NOMO-1 treated with dmso at 0.1 percent for 144 hours (cell line): ENCODE data around the gene ZNF44.
"Not testable (repeated sequence)": the region's sequence is repeated elsewhere in the genome, so short reads cannot be mapped to it uniquely, and the experiment has no call there.

Experiments used
- DNase-seq: peaks from one replicate; lab custom pipeline; 2025; ENCODE audit not compliant: unreplicated experiment; lab: John Stamatoyannopoulos, UW

Gene ZNF44

DNA sequence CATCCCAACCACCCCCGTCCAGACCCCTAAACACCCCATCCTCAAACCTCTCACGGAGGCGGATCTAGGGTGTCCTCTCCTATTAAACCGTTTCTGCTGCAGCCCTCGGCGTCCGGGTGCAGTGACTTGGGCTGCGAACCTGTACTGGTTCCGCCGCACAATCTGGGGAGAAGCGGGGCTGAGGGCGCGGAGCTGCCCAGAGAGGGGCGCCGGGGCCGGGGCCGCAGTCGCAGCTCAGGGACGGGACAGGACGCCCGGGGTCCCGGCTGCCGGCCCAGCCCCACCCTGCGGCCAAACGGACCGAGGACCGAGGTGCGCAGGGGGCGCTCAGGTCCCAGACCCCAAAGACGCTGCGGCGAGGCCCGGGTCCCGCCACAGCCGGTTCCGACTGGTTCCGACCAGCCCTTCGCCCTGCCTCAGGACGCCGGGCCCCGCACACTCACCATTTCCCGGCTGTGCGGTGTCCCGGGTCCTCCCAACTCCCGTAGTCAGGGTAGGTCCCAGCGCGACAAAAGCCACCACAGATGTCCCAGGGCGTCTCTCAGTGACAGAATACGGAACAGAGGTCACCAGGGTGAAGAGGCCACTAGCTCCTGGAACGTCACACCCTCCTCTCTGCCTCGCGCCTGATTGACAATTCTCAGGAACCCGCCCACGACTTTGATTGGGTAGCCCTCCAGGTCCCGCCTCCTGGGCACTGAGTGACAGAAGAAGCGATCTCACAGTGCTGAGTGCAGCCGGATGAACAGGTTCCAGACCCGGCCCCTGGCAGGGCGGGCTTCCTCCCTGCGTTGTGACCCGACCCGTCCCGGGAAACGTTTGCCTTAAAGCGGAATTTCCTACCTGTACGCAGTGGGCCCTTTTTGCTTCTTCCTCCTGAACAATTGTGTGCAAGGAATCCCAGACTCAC, at the start of gene ZNF44:
ZNF44 (minus strand) TSS at position 635 of the 910 bp plus-strand sequence; CDS start at position 446, 189 bp downstream.
- peak; percentile 89 for DNase-seq

DNA sequence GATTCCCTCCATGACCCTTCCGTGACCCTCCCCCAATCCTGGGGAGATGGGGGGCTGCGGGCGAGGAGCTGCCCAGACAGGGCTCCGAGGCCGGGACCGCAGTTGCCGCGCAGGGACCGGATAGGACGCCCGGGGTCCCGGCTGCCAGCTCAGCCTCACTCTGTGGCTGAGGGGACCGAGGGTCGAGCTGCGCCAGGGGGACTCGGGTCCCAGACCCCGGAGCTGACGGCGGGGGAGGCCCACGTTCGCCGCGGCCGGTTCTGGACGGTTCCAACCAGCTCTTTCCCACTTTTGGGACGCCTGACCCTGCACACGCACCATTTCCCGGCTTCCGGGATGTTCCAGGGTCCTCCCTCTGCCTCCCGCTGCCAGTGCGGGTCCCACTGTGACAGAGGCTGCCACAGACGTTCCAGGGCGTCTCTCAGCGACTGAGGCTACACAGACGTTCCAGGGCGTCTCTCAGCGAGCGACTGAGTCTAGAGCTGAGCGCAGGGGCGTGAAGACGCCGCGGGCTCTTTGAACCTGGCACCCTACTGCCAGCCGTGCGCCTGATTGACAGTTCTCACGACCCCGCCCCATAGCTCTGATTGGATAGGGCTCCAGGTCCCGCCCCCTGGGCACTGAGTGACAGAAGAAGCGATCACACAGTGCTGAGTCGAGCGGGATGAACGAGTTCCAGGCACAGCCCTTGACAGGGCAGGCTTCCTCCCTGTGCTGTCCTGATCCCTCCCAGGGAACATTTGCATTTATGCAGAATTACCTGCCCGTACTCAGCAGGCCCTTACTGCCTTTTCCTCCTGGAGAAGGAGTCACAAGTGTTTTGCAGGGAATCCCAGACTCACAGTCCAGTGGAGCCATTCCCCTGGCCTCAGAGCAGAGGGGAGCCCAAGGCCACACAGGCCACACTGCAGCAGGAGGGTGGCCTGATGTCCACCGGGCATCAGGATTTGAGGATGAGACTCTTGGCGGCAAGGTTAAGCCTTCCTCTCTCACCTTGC, 38.8 kb upstream of the ZNF44 start, which contains the start of gene ZNF563:
ZNF563 (minus strand) TSS at position 472 of the 998 bp plus-strand sequence; CDS start at position 321, 151 bp downstream.
- DNase-seq: no peak

DNA sequence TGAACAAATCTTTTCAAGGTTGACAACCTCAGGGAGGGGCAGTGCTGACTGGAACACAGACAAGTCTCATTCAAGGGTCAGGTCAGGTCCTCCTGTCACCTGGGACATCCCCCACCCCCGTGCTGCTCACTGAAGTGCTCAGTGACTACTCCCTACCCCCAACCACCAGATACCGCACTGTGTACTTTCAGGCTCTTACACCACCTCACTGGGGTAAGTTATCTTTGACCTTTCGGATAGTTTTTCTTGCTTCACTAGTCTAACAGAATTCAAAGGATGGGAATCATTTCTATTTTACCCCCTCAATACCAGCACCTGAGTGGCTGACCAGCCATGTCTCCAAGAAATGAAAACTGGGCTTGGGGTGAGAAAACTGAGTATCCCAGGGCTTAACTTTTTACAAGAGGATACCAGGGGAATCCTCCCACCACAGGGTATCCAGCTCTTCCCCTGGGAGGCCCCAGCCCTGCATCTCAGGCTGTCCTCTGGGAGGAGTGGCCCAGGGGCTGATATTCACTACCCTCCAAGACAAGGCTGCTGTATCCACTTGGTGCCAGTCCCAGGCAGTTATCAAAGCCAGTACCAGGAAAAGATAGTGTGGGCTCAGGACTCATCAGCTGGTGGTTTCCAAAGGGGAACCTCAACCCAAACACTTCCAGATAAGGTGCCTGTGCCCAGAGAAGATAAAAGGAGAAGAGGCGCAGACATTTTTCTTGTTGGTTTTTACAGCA, 36.7 kb upstream of the ZNF44 start:
- no peak for DNase-seq

DNA sequence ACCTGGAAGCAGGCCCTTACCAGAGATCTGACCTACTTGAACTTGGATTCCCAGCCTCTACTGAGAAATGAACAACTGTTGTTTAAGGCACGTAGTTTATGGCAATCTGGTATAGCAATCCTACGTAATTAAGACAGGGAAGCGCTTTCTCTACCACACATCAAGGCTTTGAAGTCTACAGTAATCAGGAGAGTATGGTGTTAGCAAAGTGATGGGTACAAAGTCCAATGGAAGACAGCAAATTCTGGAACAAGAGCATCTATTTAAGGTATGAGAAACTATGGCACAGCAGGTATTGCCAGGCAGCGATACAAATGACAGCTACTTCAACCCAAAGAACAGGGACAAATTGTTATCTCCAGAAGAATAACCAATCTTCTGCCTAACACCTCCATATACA, 35.7 kb upstream of the ZNF44 start:
- DNase-seq: no peak

DNA sequence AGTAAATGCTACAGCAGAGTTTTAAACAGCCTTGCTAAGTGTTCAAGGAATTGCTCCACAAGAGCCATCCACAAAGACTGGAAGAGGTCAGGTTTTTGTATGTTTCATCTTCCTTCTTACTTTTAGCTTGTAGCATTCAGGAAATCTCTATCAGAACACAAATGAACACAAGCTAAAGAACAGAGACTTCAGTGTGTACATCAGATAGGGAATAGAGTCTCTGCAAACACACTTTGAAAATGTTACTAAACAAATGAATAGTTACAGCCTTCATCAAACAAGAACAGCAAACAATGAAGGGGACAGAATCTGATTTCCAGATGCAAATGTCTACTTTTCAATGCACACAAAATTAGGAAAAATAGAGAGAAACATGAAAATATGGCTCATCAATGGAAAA, 31.0 kb upstream of the ZNF44 start:
- no peak for DNase-seq

DNA sequence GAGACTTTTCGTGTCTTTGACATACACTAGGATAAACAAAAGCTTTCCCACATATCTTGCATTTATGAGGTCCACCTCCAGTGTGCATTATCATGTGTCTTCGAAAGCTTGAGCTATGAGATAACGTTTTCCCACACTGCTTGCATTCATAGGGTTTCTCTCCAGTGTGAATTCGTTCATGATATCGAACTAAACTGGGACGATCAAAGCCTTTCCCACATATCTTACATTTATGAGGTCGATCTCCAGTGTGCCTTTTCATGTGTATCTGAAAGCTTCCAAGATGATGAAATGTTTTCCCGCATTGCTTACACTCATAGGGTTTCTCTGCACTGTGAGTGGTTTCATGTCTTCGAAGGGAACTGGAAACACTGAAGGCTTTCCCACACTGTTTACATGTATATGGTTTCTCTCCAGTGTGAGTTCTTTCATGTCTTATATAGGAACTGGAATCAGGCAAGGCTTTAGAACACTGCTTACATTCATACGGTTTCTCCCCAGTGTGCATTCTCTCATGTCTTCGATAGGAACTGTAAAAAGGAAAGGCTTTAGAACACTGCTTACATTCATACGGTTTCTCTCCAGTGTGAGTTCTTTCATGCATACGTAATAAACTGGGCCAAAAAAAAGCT, 24.2 kb upstream of the ZNF44 start:
- DNase-seq: no peak

DNA sequence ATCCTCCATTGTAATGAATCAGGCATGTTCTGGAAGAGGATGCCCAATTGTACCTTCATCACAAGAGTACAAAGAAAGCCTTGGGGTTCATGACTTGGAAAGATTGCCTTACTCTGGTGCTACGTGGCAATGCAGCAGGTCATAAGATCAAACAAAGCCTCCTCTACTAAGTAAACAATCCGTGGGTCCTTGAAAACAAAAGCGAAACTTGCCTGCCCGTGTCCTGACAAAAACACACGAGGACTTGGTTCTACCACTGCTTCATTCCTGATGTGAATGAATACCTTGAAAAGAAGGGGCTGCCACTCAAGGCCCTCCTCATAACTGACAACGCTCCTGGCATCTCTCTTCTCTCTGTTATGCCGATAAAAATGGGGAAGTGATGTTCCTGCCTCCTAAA, 19.9 kb upstream of the ZNF44 start:
- DNase-seq: no peak

DNA sequence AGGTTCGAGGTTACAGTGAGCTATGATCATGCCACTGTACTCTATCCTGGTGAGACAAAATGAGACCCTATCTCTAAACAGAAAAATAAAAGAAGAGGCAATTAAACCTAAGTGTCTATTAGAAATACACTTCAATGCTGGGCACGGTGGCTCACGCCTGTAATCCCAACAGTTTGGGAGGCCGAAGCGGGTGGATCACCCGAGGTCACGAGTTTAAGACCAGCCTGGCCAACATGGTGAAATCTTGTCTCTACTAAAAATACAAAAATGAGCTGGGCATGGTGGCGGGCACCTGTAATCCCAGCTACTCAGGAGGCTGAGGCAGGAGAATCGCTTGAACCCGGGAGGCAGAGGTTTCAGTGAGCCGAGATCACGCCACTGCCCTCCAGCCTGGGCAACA, 14.2 kb upstream of the ZNF44 start:
- DNase-seq: not testable (repeated sequence)

DNA sequence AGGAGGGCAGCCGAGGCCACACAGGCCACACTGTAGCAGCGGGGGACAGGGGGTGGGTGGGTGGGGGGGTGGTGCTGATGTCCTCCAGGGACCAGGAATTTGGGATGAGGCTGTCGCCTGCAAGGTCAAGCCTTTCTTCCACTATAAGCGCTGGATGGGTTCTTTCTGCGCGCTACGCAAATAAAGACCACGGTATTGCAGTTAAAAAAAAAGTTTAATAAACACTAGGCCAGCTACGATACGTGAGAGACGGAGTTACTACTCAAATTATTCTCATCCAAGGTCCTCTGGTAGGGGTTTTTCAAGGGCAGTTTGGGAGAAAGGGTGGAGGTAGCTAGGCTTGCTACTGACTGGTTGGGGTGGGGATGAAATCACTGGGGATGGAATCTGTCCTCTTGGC, 508 bp upstream of the ZNF44 start:
- no peak for DNase-seq

DNA sequence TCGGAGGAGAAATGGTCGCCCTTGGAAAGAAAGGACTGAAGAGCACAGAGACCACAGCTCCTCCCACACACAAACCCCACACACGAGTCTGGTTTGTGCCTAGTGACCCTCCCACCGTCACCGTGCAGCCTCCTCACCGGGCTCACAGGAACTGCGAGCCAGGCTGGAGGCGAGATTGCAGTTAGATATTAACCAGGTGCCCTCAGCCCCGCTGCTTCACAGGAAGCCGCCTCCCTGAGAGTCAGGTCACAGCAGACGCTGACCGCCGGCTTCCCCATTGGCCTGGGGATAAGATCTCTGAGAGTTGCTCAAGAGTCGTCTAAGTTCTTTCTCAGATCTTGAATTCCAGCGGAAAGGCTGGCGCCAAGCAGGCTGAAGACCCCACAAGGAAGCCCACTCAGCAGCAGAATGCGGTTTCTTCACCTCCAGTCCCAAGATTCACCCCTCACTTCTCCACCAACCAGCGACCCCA, 870 bp downstream of the ZNF44 start:
- DNase-seq: no peak

DNA sequence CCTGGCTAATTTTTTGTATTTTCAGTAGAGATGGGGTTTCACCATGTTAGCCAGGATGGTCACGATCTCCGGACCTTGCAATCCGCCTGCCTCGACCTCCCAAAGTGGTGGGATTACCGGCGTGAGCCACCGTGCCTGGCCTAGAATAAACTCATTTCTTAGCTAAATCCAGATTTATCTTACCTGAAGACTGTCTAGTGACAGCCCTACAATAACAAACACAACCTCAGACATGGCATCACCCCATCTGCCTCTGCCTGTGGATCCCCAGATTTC, 5.0 kb downstream of the ZNF44 start:
- no peak for DNase-seq

DNA sequence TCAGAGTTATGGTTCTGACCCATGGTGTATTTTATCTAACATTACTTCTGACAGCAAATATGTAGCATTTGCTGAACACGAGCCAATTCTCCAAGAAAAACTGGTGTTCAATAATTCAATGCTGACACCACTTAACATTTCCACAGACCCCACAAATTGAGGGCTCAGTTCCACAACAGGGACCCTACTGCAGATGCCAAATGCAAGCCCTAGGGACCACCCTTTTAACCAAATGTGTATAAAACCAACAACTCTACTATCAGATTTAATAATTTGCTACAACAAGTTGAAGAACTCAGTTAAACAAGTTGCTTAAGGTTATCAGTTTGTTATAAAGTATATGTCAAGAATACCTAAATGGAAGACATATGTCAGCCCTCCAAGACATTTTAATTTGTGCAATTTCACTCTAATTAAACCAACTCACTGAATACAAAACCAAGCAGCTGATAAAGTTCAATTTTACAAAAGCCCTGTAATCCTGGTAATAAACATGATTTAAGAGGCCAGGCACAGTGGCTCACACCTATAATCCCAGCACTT, 6.7 kb downstream of the ZNF44 start:
- DNase-seq: no peak

DNA sequence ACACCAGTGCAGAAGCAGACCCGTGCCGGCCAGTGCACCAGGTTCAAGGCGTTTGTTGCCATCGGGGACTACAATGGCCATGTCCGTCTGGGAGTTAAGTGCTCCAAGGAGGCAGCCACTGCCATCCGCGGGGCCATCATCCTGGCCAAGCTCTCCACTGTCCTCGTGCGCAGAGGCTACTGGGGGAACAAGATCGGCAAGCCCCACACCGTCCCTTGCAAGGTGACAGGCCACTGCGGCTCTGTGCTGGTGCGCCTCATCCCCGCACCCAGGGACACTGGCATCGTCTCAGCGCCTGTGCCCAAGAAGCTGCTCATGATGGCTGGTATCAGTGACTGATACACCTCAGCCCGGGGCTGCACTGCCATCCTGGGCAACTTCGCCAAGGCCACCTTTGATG, 10.1 kb downstream of the ZNF44 start:
- no peak for DNase-seq

DNA sequence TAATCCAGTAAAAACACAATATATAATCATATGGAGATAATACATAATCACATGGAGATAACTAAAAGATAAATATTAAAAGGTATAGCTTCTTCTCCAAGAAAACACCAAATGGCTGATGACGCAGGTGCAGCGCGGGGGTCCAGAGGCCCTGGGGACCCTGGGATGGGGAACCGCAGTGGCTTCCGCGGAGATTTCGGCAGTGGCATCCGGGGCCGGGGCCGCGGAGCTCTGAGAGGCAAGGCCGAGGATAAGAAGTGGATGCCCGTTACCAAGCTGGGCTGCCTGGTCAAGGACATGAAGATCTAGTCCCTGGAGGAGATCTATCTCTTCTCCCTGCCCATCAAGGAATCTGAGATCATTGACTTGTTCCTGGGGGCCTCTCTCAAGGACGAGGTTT, 10.5 kb downstream of the ZNF44 start:
- no peak for DNase-seq

DNA sequence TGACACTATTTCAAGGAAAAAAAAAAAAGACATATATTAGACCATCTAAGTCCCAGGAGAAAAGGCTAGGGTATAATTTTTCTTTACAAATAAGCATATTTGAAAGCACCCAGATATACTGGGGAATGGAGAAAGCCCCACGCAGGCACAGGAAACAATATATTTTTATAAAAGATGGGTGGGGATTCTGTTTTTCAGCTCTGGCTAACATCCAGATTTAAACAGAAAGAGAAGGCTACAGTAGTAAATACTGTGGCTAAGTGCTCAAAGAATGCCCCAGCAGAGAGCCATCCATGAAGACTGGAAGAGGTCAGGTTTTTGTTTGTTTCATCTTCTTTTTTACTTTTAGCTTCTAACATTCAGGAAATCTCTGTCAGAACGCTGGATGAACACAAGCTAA, 16.0 kb downstream of the ZNF44 start:
- DNase-seq: no peak

DNA sequence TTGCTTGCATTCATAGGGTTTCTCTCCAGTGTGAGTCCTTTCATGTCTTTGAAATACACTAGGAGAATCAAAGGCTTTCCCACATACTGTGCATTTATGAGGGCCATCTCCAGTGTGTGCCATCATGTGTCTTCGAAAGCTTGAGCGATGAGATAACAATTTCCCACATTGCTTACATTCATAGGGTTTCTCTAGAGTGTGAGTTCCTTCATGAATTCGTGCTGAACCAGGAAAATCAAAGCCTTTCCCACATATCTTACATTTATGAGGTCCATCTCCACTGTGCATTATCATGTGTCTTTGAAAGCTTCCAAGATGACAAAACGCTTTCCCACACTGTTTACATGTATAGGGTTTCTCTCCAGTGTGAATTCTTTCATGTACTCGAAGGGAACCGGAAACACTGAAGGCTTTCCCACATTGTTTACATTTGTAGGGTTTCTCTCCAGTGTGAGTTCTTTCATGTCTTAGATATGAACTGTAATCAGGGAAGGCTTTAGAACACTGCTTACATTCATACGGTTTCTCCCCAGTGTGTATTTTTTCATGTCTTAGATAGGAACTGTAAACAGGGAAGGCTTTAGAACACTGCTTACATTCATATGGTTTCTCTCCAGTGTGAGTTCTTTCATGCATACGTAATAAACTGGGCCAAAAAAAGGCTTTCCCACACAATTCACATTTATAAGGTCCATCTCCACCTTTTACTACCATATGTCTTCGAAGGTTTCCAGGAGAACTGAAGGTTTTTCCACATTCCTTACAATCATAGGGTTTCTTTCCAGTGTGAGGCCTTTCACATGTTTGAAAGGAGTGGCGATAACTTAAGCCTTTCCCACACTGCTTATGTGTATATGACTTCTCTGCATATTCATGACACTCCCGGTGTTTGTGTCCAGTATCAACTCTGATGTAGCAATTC, 21.4 kb downstream of the ZNF44 start:
- DNase-seq: no peak

DNA sequence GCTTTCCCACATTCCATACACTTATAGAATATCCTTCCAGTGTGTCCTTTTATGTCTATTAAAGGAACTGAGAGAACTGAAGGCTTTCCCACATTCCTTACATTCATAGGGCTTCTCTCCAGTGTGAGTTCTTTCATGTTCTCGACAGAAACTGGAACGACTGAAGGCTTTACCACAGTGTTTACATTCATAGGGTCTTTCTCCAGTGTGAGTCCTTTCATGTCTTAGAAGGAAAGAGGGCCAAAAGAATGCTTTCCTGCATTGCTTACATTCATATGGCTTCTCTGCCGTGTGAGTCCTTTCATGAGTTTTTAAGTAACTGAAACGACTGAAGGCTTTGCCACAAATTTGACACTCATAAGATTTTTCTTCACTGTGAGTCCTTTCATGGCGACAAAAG, 22.3 kb downstream of the ZNF44 start:
- no peak for DNase-seq

DNA sequence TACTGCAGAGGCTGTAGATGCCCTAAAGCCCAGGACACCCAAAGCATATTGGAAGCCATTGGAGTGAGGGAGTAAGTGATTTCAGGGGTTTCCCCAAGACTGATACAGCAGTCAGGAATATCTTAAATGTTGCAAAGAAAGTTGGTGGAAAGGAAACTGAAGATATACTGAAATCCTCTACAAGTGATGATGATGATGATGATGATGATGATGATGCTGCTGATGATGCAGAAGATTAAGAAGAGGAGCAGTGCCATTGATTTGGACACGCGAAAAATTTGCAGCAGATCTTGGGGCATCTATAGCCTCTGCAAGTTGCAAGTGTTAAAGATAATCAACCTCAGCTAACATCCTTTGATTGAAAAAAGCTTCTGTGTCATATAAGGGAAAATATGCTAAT, 23.8 kb downstream of the ZNF44 start:
- no peak for DNase-seq
